Smooth muscle cell of the pulmonary artery (primary cell): ENCODE data around the gene MS4A6E. TPM values are rescaled to one million over a fixed set of nuclear protein-coding genes. Genes with fewer than 3 reads are reported as not detected.

Experiments used
- total RNA-seq: library from RNA; depleted of rRNA; stranded (reverse); fragments of >200 nt; gene quantifications from 2 replicates; pipeline ENCODE4 v1.2.3, GENCODE V29; 2014

The MS4A6E gene
- total RNA-seq: not detected in 2 replicates

GRCh38 chr11:60326955-60327354 lies at the start of gene MS4A6E:
Gene MS4A6E, plus strand, starts transcription at chr11:60327255. Its CDS starts 7,641 bp downstream, at chr11:60334896.

GRCh38 chr11:60280412-60280811 lies 46.6 kb upstream of the MS4A6E start, which contains the start of gene MS4A4A:
Gene MS4A4A, plus strand, starts transcription at chr11:60280666. Its CDS starts 10 bp downstream, at chr11:60280676.

GRCh38 chr11:60378354-60378753 lies 51.3 kb downstream of the MS4A6E start, which contains the start of gene MS4A7:
Gene MS4A7, plus strand, starts transcription at chr11:60378532. Its CDS starts 4,610 bp downstream, at chr11:60383142.

Other genes with a start within 250 kb of the MS4A6E start
- 0.03 TPM in 1 of 2 replicates, not detected in the other for gene MS4A2, start 238.6 kb upstream of the MS4A6E start, total RNA-seq
- not detected in 2 replicates for gene MS4A6A, start 144.2 kb upstream of the MS4A6E start, total RNA-seq
- gene MS4A4E, start 84.1 kb upstream of the MS4A6E start, total RNA-seq: not detected in 2 replicates
- not detected in 2 replicates for gene MS4A4A, start 46.6 kb upstream of the MS4A6E start, total RNA-seq
- not detected in 2 replicates for gene MS4A7, start 51.3 kb downstream of the MS4A6E start, total RNA-seq
- gene MS4A14, start 69.2 kb downstream of the MS4A6E start, total RNA-seq: not detected in 2 replicates
- not detected in 2 replicates for gene MS4A5, start 102.3 kb downstream of the MS4A6E start, total RNA-seq
- not detected in 2 replicates for gene MS4A1, start 128.6 kb downstream of the MS4A6E start, total RNA-seq
- not detected in 2 replicates for gene MS4A12, start 165.5 kb downstream of the MS4A6E start, total RNA-seq
- not detected in 2 replicates for gene MS4A13, start 188.1 kb downstream of the MS4A6E start, total RNA-seq